Measurements from ENCODE around the gene VAMP2.

The VAMP2 gene

GRCh38 chr17:8153957-8154607 lies 8.7 kb downstream of the VAMP2 start:
- peak; percentile 88 for DNase-seq

- DNase-seq, result no peak
These were observed 9.2 kb downstream of the VAMP2 start for GRCh38 chr17:8153525-8153956.

GRCh38 chr17:8153031-8153451 lies 9.7 kb downstream of the VAMP2 start:
- DNase-seq, result no peak

- DNase-seq, result peak; percentile 94
These were observed 10.5 kb downstream of the VAMP2 start, which contains the start of gene PER1 for GRCh38 chr17:8152112-8152775. Gene PER1 (minus strand): TSS chr17:8152404. CDS start chr17:8150706, 1,698 bp downstream.

- no peak for DNase-seq
These were observed 11.1 kb downstream of the VAMP2 start for GRCh38 chr17:8151641-8152111.

GRCh38 chr17:8151120-8151640 lies 11.6 kb downstream of the VAMP2 start:
- DNase-seq, result peak; percentile 83

- DNase-seq, result no peak
These were observed 12.3 kb downstream of the VAMP2 start for GRCh38 chr17:8150194-8151119.

GRCh38 chr17:8149419-8150193 lies 13.1 kb downstream of the VAMP2 start:
- no peak for DNase-seq

- DNase-seq, result no peak
These were observed 14.2 kb downstream of the VAMP2 start for GRCh38 chr17:8148560-8148959.

GRCh38 chr17:8147805-8148404 lies 14.8 kb downstream of the VAMP2 start:
- DNase-seq, result no peak

GRCh38 chr17:8147141-8147804 lies 15.5 kb downstream of the VAMP2 start:
- DNase-seq, result no peak

GRCh38 chr17:8146381-8147140 lies 16.2 kb downstream of the VAMP2 start:
- DNase-seq, result no peak

GRCh38 chr17:8145811-8146210 lies 16.9 kb downstream of the VAMP2 start:
- DNase-seq, result no peak

GRCh38 chr17:8144401-8145231 lies 18.1 kb downstream of the VAMP2 start:
- DNase-seq, result no peak

- DNase-seq, result no peak
These were observed 19.0 kb downstream of the VAMP2 start for GRCh38 chr17:8143581-8144400.

- no peak for DNase-seq
These were observed 19.7 kb downstream of the VAMP2 start for GRCh38 chr17:8142887-8143580.

- no peak for DNase-seq
These were observed 20.4 kb downstream of the VAMP2 start for GRCh38 chr17:8142158-8142886.

Data from SHP77 treated with DMSO at 0.1 percent for 48 hours (cell line).